Stimulated activated CD8-positive, alpha-beta memory T cell treated with anti-CD3 and anti-CD28 coated beads, Interleukin-15, amount 100 ng/mL, for 48 hours (primary cell): ENCODE data around the gene PIK3C2G.
"Not testable (repeated sequence)": the region's sequence is repeated elsewhere in the genome, so short reads cannot be mapped to it uniquely, and the experiment has no call there.

Experiments
- DNase-seq, 2 donors: peaks; one replicate each; pipeline ENCODE4 v3.0.0-alpha.2; 2020; ENCODE audit warnings: low read depth in 2 of 2

PIK3C2G gene

DNA sequence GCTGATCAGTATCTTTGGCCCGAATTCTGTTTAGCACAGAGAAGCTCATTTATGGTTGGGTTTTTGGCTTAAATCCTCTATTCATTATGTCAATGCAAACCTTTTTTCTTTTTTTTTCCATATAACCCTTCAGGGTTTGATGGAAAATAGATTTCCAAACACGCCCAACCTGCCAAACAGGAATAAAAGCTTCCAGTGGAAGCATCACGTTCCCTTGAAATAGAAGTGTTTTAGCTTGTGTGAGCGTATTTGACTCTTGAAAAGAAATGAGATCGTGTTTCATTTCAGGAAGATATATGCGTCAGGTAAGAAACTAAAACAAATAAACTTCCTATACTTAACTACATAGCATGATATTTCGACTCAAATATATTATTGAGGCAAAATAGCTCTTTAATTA is at the start of gene PIK3C2G:
PIK3C2G (plus strand) TSS at position 246 of the 400 bp plus-strand sequence. CDS start 20,564 bp downstream, outside the sequence.
- DNase-seq: no peak

DNA sequence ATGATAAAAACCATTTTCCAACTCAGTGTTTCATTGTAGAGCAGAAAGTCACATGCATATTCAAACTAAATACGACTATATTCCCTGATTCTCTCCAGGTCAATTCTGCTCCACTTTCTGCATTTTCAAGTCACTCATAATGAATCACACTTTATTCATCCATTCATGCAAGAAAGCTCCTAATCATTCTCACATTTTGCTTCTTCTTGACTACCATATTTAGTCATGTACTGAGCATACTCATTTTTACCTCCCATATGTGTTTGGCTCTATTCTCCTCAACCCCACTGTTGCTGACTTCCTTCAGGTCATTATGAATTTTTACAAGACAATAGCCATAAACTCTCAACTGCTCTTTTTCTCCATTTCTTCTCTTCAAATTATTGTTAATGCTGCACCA is 43.4 kb upstream of the PIK3C2G start:
- DNase-seq: no peak

DNA sequence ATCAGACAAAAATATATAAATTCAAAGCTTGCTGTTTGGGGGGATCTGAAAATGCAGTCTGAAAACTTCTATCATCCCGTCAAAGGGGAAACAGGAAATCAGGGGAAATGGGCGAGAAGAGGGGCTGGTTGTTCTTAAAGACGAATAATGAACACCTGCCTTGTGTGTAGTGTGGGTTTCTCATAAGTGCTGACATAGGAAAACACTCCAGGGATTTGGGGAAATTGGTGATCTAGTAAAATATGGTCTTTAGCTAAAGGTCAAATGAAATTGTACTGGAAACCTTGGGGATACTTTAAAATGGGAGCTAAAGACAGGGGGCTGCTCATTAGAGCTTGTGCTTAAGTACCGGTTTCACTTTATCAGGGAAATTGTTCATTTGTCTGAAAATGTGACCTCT is 39.6 kb upstream of the PIK3C2G start:
- no peak for DNase-seq

- no peak for DNase-seq
These were observed 38.6 kb upstream of the PIK3C2G start for GRCh38 chr12:18222699-18223098.

GRCh38 chr12:18224745-18225144 is 36.6 kb upstream of the PIK3C2G start:
- no peak for DNase-seq

GRCh38 chr12:18239526-18239925 is 21.8 kb upstream of the PIK3C2G start:
- DNase-seq: no peak

- no peak for DNase-seq
These were observed 18.8 kb upstream of the PIK3C2G start for GRCh38 chr12:18242380-18243089.

GRCh38 chr12:18243238-18243637 is 18.1 kb upstream of the PIK3C2G start:
- no peak for DNase-seq

DNA sequence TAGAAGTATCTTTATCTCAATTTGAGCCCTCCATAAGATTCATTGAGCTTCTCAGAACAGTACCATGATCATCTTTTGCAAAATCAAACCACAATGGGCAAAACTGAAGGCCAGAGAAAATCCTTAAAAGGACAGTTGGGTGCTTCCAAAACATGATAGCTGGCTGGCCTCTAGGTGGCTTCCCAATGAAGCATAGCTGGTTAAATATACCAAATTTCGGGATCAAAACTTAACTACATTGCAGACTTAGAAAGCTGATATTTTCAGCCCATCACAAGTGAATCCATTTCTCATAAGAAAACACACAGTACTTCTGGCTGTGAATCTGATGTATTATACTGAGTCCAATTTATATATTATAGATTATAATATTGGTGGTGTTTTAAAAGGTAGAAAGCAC is 15.3 kb upstream of the PIK3C2G start:
- no peak for DNase-seq

GRCh38 chr12:18250313-18250916 is 10.9 kb upstream of the PIK3C2G start:
- DNase-seq: no peak

DNA sequence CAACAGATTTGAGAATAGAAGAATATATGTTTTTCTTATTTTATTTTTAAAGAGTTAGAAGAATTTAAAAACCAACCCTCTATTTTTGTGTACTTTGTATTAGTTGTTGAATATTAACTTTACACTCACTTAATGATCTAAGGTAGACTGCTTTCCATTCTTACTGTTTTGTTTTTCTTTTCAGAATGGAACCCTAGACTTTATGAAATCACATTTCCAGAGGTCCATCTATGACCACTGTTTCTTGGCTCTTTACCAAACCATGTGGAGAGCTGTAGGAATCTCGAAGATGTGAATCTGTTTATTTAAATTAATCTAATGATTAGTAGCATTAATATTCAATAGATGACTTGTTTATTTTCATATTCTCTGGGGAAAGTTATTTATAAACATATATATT is 7.2 kb upstream of the PIK3C2G start:
- DNase-seq: no peak

- DNase-seq: not testable (repeated sequence)
These were observed 6.3 kb upstream of the PIK3C2G start for GRCh38 chr12:18255004-18255403.

- DNase-seq: no peak
These were observed 4.1 kb upstream of the PIK3C2G start for GRCh38 chr12:18257251-18257650.

DNA sequence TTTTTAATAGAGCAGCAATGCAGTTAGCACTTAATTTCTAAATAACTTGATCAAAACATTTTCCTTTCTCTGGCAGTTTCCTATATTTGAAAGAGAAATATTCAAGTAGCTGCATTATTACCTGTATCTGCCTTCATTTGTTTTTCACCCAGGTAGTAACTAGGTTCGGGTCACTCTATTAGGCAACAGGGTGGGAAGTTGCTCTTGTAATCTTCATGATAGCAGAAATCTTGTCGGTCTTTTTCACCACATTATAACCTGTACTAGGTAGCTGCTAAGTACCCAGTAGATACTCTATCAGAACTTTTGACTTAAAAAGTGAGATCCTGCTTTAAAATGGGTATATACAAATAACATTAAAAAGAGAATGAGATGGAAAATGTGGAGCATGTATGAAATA is 2.4 kb upstream of the PIK3C2G start:
- DNase-seq: no peak

GRCh38 chr12:18259906-18260682 is 1.2 kb upstream of the PIK3C2G start:
- DNase-seq: no peak

GRCh38 chr12:18261906-18262305 is 588 bp downstream of the PIK3C2G start:
- no peak for DNase-seq

GRCh38 chr12:18262514-18262913 is 1.2 kb downstream of the PIK3C2G start:
- DNase-seq: no peak

DNA sequence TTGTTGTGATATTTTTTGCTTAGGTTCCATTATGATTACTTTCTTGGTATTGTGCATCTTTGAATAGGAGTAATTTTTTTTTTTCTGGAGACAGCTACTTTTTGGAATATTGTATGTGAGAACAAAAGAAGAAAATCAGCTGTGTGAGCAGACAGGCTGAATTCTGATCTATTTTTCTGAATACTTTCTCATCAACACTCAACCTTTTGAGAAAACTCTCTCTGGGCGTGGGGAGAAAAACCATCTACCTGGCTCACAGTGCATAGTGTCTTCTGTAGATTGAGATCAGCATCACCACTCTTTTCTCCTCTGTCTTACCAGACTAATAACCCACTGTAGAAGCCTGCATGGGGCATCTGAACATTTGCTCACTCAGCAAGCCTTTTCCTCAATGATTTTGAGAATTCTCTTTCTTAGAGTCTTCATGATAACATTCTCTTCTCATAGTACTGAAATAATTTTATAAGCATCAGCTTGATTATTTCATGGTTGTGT is 3.3 kb downstream of the PIK3C2G start:
- no peak for DNase-seq

DNA sequence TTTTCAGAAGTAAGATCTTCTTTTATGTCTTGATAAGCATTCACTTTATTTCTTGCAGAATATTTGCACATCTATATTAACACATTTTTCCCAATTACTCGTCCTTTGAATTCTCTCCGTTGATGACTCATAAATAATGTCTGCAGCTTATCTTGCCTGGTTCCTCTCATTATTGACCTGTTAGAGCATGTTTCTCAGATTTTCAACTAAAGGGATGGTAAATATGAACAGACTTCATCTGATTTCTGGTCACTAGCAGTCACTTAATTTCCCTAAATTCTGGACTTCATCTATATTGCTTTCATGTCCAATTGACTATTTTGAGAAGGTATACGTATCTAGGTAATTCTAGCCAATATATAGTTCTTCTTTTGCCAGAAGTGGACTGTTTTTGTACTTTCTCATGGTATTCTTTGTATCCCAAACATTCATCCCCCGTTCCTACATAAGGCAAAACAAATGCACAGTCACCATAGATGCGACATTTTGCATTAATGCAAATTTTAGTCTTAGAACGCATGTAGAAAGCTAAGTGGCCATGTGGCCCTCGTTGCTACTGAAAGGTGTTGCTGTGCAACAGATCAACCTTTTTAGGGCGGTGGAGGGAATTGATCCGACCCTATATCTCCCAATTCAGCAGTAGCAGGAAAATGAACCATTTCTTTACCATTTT is 6.2 kb downstream of the PIK3C2G start:
- no peak for DNase-seq

- no peak for DNase-seq
These were observed 9.7 kb downstream of the PIK3C2G start for GRCh38 chr12:18270958-18271460.

- no peak for DNase-seq
These were observed 14.7 kb downstream of the PIK3C2G start for GRCh38 chr12:18275981-18276380.

DNA sequence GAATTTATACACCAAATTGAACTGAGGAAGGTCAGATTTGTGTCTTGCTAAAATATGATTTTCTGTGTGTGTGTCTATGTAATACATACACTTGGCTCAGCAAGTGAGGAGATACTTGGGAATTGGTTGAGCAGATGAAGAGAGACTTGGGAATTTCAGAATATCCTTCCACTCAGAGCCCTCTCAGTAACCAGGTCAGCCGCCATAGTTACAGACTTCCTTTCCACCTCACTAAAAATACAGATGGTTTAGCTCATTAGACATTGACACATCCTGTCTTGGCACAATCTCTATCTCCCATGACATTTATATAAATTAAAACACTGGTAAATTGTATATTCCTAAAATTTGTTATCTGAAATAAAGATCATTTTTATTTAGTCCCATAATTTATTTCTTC is 15.9 kb downstream of the PIK3C2G start:
- DNase-seq: no peak
